ENCODE data around the gene SESN3. TPM values are rescaled to one million over a fixed set of nuclear protein-coding genes. Genes with fewer than 3 reads are reported as not detected.
"Not testable (repeated sequence)": the region's sequence is repeated elsewhere in the genome, so short reads cannot be mapped to it uniquely, and the experiment has no call there.

The SESN3 gene
- total RNA-seq, 1 experiment from 2014 or later, result 36.8 TPM

DNA sequence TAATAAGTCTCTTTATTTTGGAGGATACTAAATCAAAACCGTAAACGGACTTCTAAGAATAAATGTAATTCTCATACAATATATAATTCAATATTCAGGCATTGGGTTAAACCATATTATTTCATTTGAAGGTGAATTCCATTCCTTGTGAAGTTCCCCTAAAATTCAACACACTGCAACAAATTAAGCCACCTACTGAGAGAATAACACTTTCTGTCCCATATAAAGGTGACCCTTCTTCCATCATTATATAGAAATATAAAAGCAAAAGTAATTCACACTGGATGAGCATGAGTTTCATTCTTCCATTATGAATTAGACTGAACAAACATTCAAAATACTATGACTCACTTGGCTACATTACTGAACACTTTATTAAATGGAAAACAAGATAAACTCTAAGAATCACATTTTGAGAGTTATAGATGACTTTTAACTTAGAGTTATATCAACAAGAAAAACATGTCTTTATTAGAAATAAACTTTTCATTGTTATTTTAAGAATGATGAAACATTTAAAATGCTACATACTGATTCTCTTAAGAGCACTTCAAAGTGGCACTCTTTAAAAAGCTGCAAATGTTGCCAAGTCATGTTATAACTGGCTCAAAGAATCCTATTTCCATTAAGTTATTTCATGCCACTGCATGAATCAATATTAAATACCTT, 2.8 kb downstream of the SESN3 start:
- Histone ChIP-seq H3K23me2 (ENCODE audit: insufficient read length, low read depth, low read length, poor library complexity, severe bottlenecking) (peaks cover 17% of the 10 kb centered on the region), H2AK5ac (ENCODE audit: insufficient read length, low read length) (no peak overlapping the region), H3K18ac (ENCODE audit: insufficient read length, low read depth, low read length) (no peak overlapping the region), H2BK120ac (ENCODE audit: low read depth, low read length, poor library complexity, severe bottlenecking) (no peak overlapping the region), H3K4me2 (ENCODE audit: insufficient read depth, insufficient read length, low read length) (no peak overlapping the region), H3K79me1 (ENCODE audit: insufficient read depth, low read depth, low read length, poor library complexity, severe bottlenecking) (no peaks in the 10 kb centered on the region), H2BK15ac (ENCODE audit: low read depth, low read length) (no peak overlapping the region), H2BK5ac (ENCODE audit: insufficient read length, low read length) (no peak overlapping the region), H3K14ac (ENCODE audit: insufficient read depth, low read length) (no peak overlapping the region), H3K9ac (ENCODE audit: extremely low read depth, insufficient read length, low read length) (no peak overlapping the region), H3K4me1 (ENCODE audit: insufficient read depth, low read length) (no peaks in the 10 kb centered on the region), H3K27me3 (ENCODE audit: insufficient read depth, low read length) (no peaks in the 10 kb centered on the region; the same call in 1 of the 2 replicates), H3K9me3 (ENCODE audit: control insufficient read depth, low read depth, low read length) (no peaks in the 10 kb centered on the region), H3K27ac (ENCODE audit: insufficient read length, low read depth, low read length) (no peak overlapping the region), H3K56ac (ENCODE audit: insufficient read length, low read depth, low read length) (no peak overlapping the region), H4K8ac (replicated peaks; ENCODE audit: insufficient read length, low read depth, low read length) (no peak overlapping the region), H4K5ac (ENCODE audit: insufficient read length, low read depth, low read length) (no peak overlapping the region), H2AFZ (ENCODE audit: low read length) (no peak overlapping the region), H4K20me1 (ENCODE audit: control insufficient read depth, insufficient read depth, insufficient read length) (no peaks in the 10 kb centered on the region), H3K23ac (ENCODE audit: insufficient read length, low read depth, low read length) (no peak overlapping the region), H2BK20ac (ENCODE audit: low read depth, low read length, poor library complexity, severe bottlenecking) (no peak overlapping the region), H3T11ph (ENCODE audit: low read length) (no peak overlapping the region), H3K79me2 (ENCODE audit: insufficient read depth, low read length) (no peaks in the 10 kb centered on the region), H3K4ac (ENCODE audit: low read depth, low read length) (no peak overlapping the region), H2BK12ac (ENCODE audit: insufficient read length, low read depth, low read length) (no peak overlapping the region), H4K91ac (ENCODE audit: insufficient read length, low read depth, low read length) (no peak overlapping the region)
- Mint-ChIP-seq H3K36me3 (ENCODE audit: insufficient read depth in 1 of 3, low read depth in 3 of 3) (no peaks in the 10 kb centered on the region), H3K27me3 (ENCODE audit: low read depth) (peaks cover 3% of the 10 kb centered on the region), H3K9me3 (no peaks in the 10 kb centered on the region; a peak in 2 of 5 replicates), H3K27ac (no peak overlapping the region), H3K4me1 (peaks cover 22 to 49% of the 10 kb centered on the region in 2 experiments), H3K4me3 (peak overlapping the region in 1 of 2 experiments; percentile 54; a peak in 3 of 5 replicates)
- no CpG with 5 or more reads among the region's 2 CpGs for WGBS (ENCODE audit: extremely low coverage, insufficient read length, low lambda C conversion rate)
- TF ChIP-seq CTCF (conservative IDR thresholded peaks at IDR 0.05), result no peak
- no peak for DNase-seq

DNA sequence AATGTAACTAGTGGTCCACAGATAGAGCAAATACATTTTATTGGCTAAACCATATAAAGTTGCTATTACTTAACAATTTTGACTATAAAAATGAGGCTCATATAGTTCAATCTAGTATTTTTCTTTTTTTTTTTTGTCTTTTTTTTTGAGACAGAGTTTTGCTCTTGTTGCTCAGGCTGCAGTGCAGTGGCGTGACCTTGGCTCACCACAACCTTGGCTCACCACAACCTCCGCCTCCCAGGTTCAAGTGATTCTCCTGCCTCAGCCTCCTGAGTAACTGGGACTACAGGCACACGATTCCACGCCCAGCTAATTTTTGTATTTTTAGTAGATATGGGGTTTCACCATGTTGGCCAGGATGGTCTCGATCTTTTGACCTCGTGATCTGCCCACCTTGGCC, 3.9 kb downstream of the SESN3 start:
- H3T11ph ChIP-seq (ENCODE audit: low read length); H3K9me3 ChIP-seq (ENCODE audit: control insufficient read depth, low read depth, low read length); H2BK12ac ChIP-seq (ENCODE audit: insufficient read length, low read depth, low read length); DNase-seq; H4K20me1 ChIP-seq (ENCODE audit: control insufficient read depth, insufficient read depth, insufficient read length); H3K4me1 ChIP-seq (ENCODE audit: insufficient read depth, low read length); H3K23ac ChIP-seq (ENCODE audit: insufficient read length, low read depth, low read length); H3K27ac Mint-ChIP-seq; H3K9ac ChIP-seq (ENCODE audit: extremely low read depth, insufficient read length, low read length); H2BK5ac ChIP-seq (ENCODE audit: insufficient read length, low read length); H2AK5ac ChIP-seq (ENCODE audit: insufficient read length, low read length); H3K18ac ChIP-seq (ENCODE audit: insufficient read length, low read depth, low read length); H3K4ac ChIP-seq (ENCODE audit: low read depth, low read length); H4K91ac ChIP-seq (ENCODE audit: insufficient read length, low read depth, low read length); H3K4me2 ChIP-seq (ENCODE audit: insufficient read depth, insufficient read length, low read length); H3K79me2 ChIP-seq (ENCODE audit: insufficient read depth, low read length); H2BK15ac ChIP-seq (ENCODE audit: low read depth, low read length); H4K5ac ChIP-seq (ENCODE audit: insufficient read length, low read depth, low read length); H3K9me3 Mint-ChIP-seq; H2AFZ ChIP-seq (ENCODE audit: low read length); H3K27me3 ChIP-seq (ENCODE audit: insufficient read depth, low read length); H4K8ac ChIP-seq (replicated peaks; ENCODE audit: insufficient read length, low read depth, low read length); H3K27me3 Mint-ChIP-seq (ENCODE audit: low read depth); H3K14ac ChIP-seq (ENCODE audit: insufficient read depth, low read length); H3K56ac ChIP-seq (ENCODE audit: insufficient read length, low read depth, low read length); H2BK120ac ChIP-seq (ENCODE audit: low read depth, low read length, poor library complexity, severe bottlenecking); H3K79me1 ChIP-seq (ENCODE audit: insufficient read depth, low read depth, low read length, poor library complexity, severe bottlenecking); H2BK20ac ChIP-seq (ENCODE audit: low read depth, low read length, poor library complexity, severe bottlenecking); H3K27ac ChIP-seq (ENCODE audit: insufficient read length, low read depth, low read length); H3K4me3 Mint-ChIP-seq; H3K36me3 Mint-ChIP-seq (ENCODE audit: insufficient read depth in 1 of 3, low read depth in 3 of 3): not testable (repeated sequence)
- peaks cover 13% of the 10 kb centered on the region for H3K23me2 ChIP-seq (ENCODE audit: insufficient read length, low read depth, low read length, poor library complexity, severe bottlenecking)
- peaks cover 15 to 45% of the 10 kb centered on the region in 2 experiments for H3K4me1 Mint-ChIP-seq
- no CpG with 5 or more reads among the region's 6 CpGs for WGBS (ENCODE audit: extremely low coverage, insufficient read length, low lambda C conversion rate)

All from H9 (cell line).